Left ventricle myocardium superior (tissue), 1 donor: ENCODE results near the gene CD8B. TPM values are rescaled to one million over a fixed set of nuclear protein-coding genes. Genes with fewer than 3 reads are reported as not detected.

Experiments used
- ATAC-seq: fragments of 200-7000 bp; cut with Tn5 transposase; one replicate; pipeline ENCODE4 v1.9.1; 2020; ENCODE audit warnings: mild to moderate bottlenecking, moderate library complexity
- DNase-seq: peaks from one replicate; pipeline ENCODE4 v3.0.0-alpha.2; 2020
- intact Hi-C: fragments of 100-400 bp; cut with micrococcal nuclease; formaldehyde crosslinking; loops from one replicate; pipeline ENCODE4 v1.11.0; 2022
- total RNA-seq: library from RNA; stranded (reverse); fragmentation: NEBNext Ultra II Directional; extraction: Animal tissue kit (Norgen Biotek cat#: 25700); gene quantifications from one replicate; pipeline ENCODE4 v1.2.1, GENCODE V29; 2021
- donor health status: DM: no; HTN: yes; CAD: no; lungs with severe emphysema.

Gene CD8B
- total RNA-seq, 1 donor from 2014 or later, result 1.2 TPM

GRCh38 chr2:86808315-86809161 is 53.1 kb downstream of the CD8B start:
- peak; percentile 90 for DNase-seq
- ATAC-seq, result peak; percentile 97
- intact Hi-C loops, result no loop called here

GRCh38 chr2:86807468-86808275 is 54.0 kb downstream of the CD8B start:
- DNase-seq (peak; percentile 63), ATAC-seq (peak; percentile 74)
- intact Hi-C loops, result no loop called here

GRCh38 chr2:86807133-86807467 is 54.6 kb downstream of the CD8B start:
- intact Hi-C loops, result no loop called here
- DNase-seq (no peak), ATAC-seq (no peak)

GRCh38 chr2:86806059-86806857 is 55.4 kb downstream of the CD8B start:
- intact Hi-C loops, result no loop called here

GRCh38 chr2:86800856-86801567 is 60.7 kb downstream of the CD8B start:
- DNase-seq (no peak), ATAC-seq (no peak)
- intact Hi-C loops, result no loop called here

More at GRCh38 chr2:86806059-86806857, 55.4 kb downstream of the CD8B start:
- ATAC-seq, result no peak
- DNase-seq, result no peak

GRCh38 chr2:86794861-86795260 is 66.8 kb downstream of the CD8B start:
- DNase-seq, result no peak
- no peak for ATAC-seq
- intact Hi-C loops, result no loop called here

GRCh38 chr2:86793752-86794151 is 67.9 kb downstream of the CD8B start:
- ATAC-seq, result no peak
- intact Hi-C loops, result no loop called here
- DNase-seq, result no peak

GRCh38 chr2:86791573-86791972 is 70.1 kb downstream of the CD8B start:
- no peak for ATAC-seq
- intact Hi-C loops, result no loop called here
- DNase-seq, result no peak

GRCh38 chr2:86790676-86791572 is 70.8 kb downstream of the CD8B start, which contains the start of gene CD8A:
Gene CD8A, minus strand, starts transcription at chr2:86790913. Its CDS starts 88 bp downstream, at chr2:86790825.
- intact Hi-C loops, result no loop called here
- no peak for ATAC-seq

GRCh38 chr2:86790134-86790675 is 71.5 kb downstream of the CD8B start:
- DNase-seq (peak; percentile 39), ATAC-seq (no peak)
- intact Hi-C loops, result no loop called here

More at GRCh38 chr2:86790676-86791572, 70.8 kb downstream of the CD8B start, which contains the start of gene CD8A:
- DNase-seq, result no peak

- ATAC-seq (no peak), DNase-seq (no peak)
- intact Hi-C loops, result no loop called here
Observed at GRCh38 chr2:86789687-86790133, 72.0 kb downstream of the CD8B start.

- ATAC-seq, result peak; percentile 3
- peak; percentile 56 for DNase-seq
- intact Hi-C loops, result no loop called here
Observed at GRCh38 chr2:86788881-86789686, 72.6 kb downstream of the CD8B start.

GRCh38 chr2:86788165-86788564 is 73.5 kb downstream of the CD8B start:
- ATAC-seq (peak; percentile 90), DNase-seq (peak; percentile 81)
- intact Hi-C loops, result no loop called here

- intact Hi-C loops, result no loop called here
- DNase-seq (peak; percentile 38), ATAC-seq (peak; percentile 88)
Observed at GRCh38 chr2:86787736-86788135, 74.0 kb downstream of the CD8B start.

- intact Hi-C loops, result no loop called here
- DNase-seq (no peak), ATAC-seq (no peak)
Observed at GRCh38 chr2:86786001-86786536, 75.6 kb downstream of the CD8B start.

- DNase-seq, result no peak
- intact Hi-C loops, result no loop called here
- ATAC-seq, result no peak
Observed at GRCh38 chr2:86785456-86785855, 76.2 kb downstream of the CD8B start.
